Adrenal gland (tissue), 5 donors: ENCODE results near the gene NCKAP5.

ENCODE experiments used
- CTCF ChIP-seq, 6 experiments: fragments of 450-650 bp in 4 of 6; fragments of 200-600 bp in 2 of 6; sonication (generic) in 1 of 6; IDR thresholded peaks; 1 replicate in 5 of 6; 2 replicates in 1 of 6; pipeline versions ENCODE4 v1.5.1 to v1.8.0; 2016 to 2021; ENCODE audit warnings: antibody characterized with exemption in 6 of 6, mild to moderate bottlenecking in 2 of 6, moderate library complexity in 1 of 6
- POLR2A ChIP-seq, 2 donors: fragments of 450-650 bp; IDR thresholded peaks; one replicate each; pipeline ENCODE4 v1.6.1; 2017; ENCODE audit warnings: antibody characterized with exemption in 2 of 2, mild to moderate bottlenecking in 2 of 2, moderate library complexity in 1 of 2
- donor health status: DM: no; HTN: no; CAD: no.

DNA sequence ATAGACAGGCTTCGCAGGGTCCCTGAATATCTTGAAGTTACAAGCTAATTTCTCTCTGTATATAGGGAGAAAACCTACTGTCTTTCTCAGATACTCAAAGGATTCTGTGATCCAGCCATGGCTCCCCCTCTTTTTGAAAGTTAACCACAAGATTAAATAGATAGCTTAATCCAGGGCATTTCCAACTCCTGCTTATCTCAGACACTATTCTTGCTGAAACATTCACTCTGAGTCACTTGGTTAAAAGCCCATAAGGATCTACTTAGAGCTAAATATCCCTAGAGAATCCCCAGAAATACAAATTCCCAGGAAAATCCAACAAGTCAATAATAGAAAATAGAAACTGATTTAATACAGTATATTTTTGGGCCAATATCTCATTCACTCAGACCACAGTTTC is 719.1 kb downstream of the NCKAP5 start:
- no peak for TF ChIP-seq CTCF (IDR thresholded peaks at IDR 0.05)
- no peak for TF ChIP-seq POLR2A (IDR thresholded peaks at IDR 0.05)
